Activated CD8-positive, alpha-beta memory T cell treated with anti-CD3 and anti-CD28 coated beads, Interleukin-2, amount 10 ng/mL, durations not matched to agents 7 days and 5 days (primary cell): Measurements from ENCODE around the gene PSD2. TPM values are rescaled to one million over a fixed set of nuclear protein-coding genes. Genes with fewer than 3 reads are reported as not detected.

Source experiments
- ATAC-seq: fragments of 150-1000 bp; cut with Tn5 transposase; one replicate; pipeline ENCODE4 v1.10.0; 2021; ENCODE audit warnings: moderate library complexity
- CTCF ChIA-PET: fragments of 350-600 bp; sonication (Branson Sonifier 250); formaldehyde crosslinking; loops from one replicate; lab custom pipeline; 2021; ENCODE audit warnings: antibody characterized with exemption; lab: Charles Lee
- DNase-seq: peaks from one replicate; pipeline ENCODE4 v3.0.0-alpha.2; 2020
- H3K27ac Mint-ChIP-seq: one replicate; pipeline ENCODE4 v1.8.0; 2021; ENCODE audit warnings: mild to moderate bottlenecking, mixed read lengths
- H3K27me3 Mint-ChIP-seq: one replicate; pipeline ENCODE4 v1.8.0; 2021; ENCODE audit warnings: mixed read lengths
- H3K36me3 Mint-ChIP-seq: one replicate; pipeline ENCODE4 v1.8.0; 2021; ENCODE audit warnings: mild to moderate bottlenecking, mixed read lengths
- H3K4me1 Mint-ChIP-seq: one replicate; pipeline ENCODE4 v1.8.0; 2021; ENCODE audit warnings: mixed read lengths
- H3K4me3 Mint-ChIP-seq: one replicate; pipeline ENCODE4 v1.8.0; 2021; ENCODE audit warnings: mild to moderate bottlenecking, moderate library complexity, mixed read lengths
- H3K9me3 Mint-ChIP-seq: one replicate; pipeline ENCODE4 v1.8.0; 2022; ENCODE audit warnings: low read depth, mixed read lengths
- total RNA-seq, 2 experiments: library from RNA; stranded (reverse); gene quantifications; one replicate each; pipeline ENCODE4 v1.2.3, GENCODE V29; 2021

The PSD2 gene
- total RNA-seq, 2 experiments from 2014 or later = not detected

DNA sequence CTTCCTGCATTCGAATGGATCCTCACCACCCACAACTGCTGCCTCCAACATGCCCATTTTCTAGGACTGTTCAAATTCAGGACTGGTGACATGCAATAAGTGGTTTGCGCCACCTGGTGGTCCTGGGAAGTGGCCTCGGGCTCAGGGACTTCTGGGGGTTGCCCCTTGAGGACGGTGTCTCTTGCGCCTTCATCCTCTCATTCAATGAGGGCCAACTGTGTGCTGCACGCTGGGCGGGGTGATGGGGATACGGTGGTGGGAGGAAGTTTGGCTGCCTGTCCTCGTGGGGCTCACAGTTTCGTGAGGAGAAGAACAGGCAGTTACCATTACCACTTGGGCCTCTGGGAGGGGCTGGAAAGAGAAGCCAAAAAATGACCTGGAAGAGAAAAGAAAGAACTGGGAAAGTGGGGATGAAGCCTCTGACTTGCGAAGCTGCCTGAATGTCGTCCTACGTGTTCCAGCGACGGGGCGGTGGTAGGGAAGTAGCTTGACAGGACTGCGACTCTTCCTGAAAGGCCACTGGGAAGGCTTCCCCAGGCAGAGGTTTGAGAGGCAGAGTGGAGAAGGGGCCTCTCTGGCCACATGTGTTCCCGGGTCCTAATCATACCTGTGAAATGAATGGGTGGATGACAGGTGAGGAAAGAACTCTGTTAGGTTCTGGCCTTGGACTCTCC is 49.0 kb downstream of the PSD2 start:
- H3K4me3 Mint-ChIP-seq = no peak overlapping the region
- no peak overlapping the region for H3K27ac Mint-ChIP-seq
- no peaks in the 10 kb centered on the region for H3K9me3 Mint-ChIP-seq
- DNase-seq (peak; percentile 85), ATAC-seq (peak; percentile 27)
- peaks cover 4% of the 10 kb centered on the region for H3K4me1 Mint-ChIP-seq
- peaks cover 51% of the 10 kb centered on the region for H3K27me3 Mint-ChIP-seq
- CTCF ChIA-PET = interaction anchor here (1.1 to 6.1 kb wide), 5 partner anchors 47 to 124 kb away, joined by 3 to 58 read pairs (median 5); no protein-coding TSS in a partner anchor
- no peaks in the 10 kb centered on the region for H3K36me3 Mint-ChIP-seq

DNA sequence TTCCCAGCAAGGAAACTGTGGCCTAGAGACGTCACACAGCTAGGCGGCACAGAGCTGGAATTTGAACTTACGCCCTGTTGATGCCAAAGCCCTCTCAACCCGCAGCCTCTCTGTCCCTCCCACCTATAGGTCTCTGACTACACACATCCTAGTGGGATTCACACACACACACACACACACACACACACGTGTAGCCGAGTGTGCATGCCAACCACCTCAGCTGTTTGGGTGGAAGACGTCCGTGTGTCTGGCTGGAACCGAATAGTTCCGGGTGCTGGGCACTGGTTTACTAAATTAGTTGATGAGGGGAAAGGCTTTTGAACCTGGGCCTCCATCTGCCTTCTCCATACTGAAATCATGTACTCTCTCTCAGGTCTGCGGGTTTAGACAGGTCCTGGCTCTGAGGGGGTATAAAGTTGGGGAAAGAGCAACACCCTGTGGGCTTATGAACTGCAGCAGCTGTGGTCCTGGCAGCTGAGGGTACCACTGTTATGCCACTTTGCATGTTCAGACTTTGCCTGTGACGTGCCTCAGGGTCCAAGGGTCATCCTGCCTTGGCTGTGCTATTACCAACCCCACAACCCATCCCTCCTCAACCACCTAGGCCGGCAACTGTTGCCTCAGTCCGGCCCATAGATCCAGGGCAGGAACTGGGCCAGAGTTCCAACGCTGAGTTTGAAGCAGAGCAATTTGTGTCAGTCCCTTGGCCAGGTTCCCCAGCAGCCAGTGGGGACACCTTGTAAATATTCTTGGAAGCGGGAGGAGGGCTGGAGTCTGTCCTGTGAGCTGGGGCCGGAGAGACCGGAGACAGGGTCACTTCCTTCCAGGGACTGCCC is 50.5 kb downstream of the PSD2 start:
- Mint-ChIP-seq H3K9me3 (no peaks in the 10 kb centered on the region), H3K27me3 (peaks cover 54% of the 10 kb centered on the region), H3K4me1 (peaks cover 4% of the 10 kb centered on the region), H3K36me3 (no peaks in the 10 kb centered on the region), H3K4me3 (no peak overlapping the region), H3K27ac (no peak overlapping the region)
- no peak for DNase-seq
- CTCF ChIA-PET = interaction anchor here (0.9 to 6.1 kb wide), 4 partner anchors 18 to 123 kb away, joined by 3 to 58 read pairs (median 4); no protein-coding TSS in a partner anchor
- no peak for ATAC-seq

DNA sequence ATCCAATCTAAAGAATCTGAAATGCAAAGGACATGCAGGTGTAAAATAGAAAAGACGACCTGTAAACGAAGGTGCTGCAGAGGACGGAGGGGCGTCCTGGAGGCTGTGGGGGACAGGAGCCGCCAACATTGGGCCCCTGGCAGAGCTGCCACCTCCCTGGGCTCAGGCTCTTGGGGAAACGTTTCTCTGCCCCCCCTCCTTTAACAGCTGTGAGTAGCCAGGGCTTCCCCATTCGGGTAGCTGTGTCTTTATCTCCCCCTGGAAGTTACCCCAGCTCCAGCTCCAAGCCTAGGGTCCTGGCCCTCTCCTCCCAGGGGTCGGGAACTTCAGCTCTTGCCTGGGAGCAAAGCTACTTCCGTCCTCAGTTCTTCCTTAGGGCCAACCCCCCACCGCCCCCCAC is 51.5 kb downstream of the PSD2 start:
- no peaks in the 10 kb centered on the region for H3K36me3 Mint-ChIP-seq
- H3K9me3 Mint-ChIP-seq = no peaks in the 10 kb centered on the region
- ATAC-seq (no peak), DNase-seq (no peak)
- no peak overlapping the region for H3K27ac Mint-ChIP-seq
- peaks cover 43% of the 10 kb centered on the region for H3K27me3 Mint-ChIP-seq
- peak overlapping the region; percentile 34 for H3K4me3 Mint-ChIP-seq
- CTCF ChIA-PET = interaction anchor here (1.0 to 6.1 kb wide), 5 partner anchors 17 to 122 kb away, joined by 3 to 58 read pairs (median 8); no protein-coding TSS in a partner anchor
- peaks cover 4% of the 10 kb centered on the region for H3K4me1 Mint-ChIP-seq

DNA sequence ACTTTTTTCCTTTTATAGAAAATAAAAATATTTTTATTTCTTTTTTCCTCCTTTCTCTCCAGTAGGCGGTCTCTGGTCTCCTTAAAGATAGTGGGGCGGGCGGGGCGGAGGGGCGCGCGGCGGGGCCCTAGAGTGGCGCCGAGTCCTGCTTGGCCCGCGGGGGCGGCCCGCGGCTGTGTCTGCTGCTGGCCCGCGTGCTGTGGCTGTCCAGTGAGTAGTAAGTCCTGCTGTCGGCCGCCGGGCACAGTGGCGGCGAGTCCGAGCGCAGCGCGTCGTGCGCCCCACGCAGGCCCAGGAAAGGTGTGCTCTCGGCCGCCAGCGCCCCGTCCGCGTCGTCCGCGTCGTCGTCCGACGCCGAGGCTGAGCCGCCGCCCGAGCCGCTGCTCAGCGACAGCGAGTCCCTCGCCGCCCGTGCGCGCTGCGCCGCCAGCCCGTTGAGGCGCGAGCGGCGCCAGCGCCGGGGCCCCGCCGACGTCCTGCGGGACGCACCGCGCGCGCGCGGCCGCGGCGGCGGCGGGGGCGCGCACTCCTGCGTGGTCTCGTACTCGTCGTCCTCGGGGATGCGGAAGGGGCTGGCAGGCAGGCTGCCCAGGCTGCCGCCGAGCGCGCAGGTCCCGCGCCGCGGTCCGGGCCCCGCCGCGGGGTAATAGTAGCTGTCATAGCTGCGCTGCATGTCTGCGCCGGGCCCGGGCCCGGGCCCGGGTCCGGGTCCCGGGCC is 52.3 kb downstream of the PSD2 start:
- peak; percentile 81 for DNase-seq
- H3K4me1 Mint-ChIP-seq = peaks cover 4% of the 10 kb centered on the region
- peak overlapping the region; percentile 63 for H3K4me3 Mint-ChIP-seq
- peaks cover 43% of the 10 kb centered on the region for H3K27me3 Mint-ChIP-seq
- H3K27ac Mint-ChIP-seq = no peak overlapping the region
- no peaks in the 10 kb centered on the region for H3K36me3 Mint-ChIP-seq
- CTCF ChIA-PET = interaction anchor here (0.6 to 6.1 kb wide), 9 partner anchors 16 to 146 kb away, joined by 3 to 58 read pairs (median 4); no protein-coding TSS in a partner anchor
- no peaks in the 10 kb centered on the region for H3K9me3 Mint-ChIP-seq
- ATAC-seq = peak; percentile 92

DNA sequence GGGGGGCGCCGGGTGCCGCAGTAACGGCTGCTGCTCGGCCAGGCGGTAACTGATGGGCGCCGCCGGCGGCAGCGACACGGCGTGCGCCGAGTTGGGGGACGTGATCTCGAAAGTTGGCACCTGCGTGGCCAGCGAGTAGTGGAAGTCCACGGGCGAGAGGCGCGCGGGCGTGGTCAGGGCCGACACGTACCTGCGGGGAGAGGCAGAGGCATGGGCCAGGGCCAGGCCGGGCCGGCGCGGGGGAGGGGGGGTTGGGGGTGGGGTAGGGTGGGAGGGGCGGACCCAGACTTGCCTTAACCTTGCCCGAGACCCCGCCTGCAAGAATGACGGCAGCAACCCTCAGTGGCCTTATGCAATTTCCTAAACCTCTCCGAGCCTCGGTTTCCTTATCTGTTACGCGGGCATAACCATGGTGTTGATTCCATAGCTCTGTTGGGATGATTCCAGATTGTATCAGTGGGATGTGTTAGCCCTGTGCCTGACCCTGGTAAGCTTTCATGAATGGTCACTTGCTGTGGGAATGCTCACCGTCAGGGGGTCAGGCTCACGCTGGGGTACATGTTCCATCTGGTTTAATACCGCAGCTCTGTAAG is 53.0 kb downstream of the PSD2 start:
- Mint-ChIP-seq H3K36me3 (no peaks in the 10 kb centered on the region), H3K4me3 (peak overlapping the region; percentile 63), H3K27me3 (peaks cover 40% of the 10 kb centered on the region), H3K9me3 (no peaks in the 10 kb centered on the region), H3K27ac (no peak overlapping the region), H3K4me1 (peaks cover 4% of the 10 kb centered on the region)
- CTCF ChIA-PET = interaction anchor here (0.8 to 3.5 kb wide), 7 partner anchors 61 to 146 kb away, joined by 3 to 16 read pairs (median 8); no protein-coding TSS in a partner anchor
- DNase-seq (peak; percentile 46), ATAC-seq (peak; percentile 28)

DNA sequence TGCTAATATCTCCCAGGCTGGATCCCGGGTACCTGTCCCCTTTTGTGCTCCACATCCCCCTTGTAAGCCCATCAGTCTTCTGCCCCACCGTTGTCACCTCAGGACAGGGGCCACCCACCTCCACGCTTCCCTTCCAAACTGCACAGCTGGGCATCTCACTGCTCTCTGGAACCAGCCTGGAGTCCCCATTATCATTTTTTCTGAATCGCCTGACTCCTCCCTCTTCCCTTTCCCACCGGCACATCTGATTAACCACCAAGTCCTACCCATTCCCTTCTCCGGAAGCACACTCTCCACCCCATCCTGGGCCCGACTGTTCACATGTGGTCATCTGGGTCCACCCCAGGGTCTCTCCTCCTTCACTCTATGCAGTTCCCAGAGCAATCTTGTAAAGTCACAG is 53.9 kb downstream of the PSD2 start:
- H3K27me3 Mint-ChIP-seq = peaks cover 38% of the 10 kb centered on the region

DNA sequence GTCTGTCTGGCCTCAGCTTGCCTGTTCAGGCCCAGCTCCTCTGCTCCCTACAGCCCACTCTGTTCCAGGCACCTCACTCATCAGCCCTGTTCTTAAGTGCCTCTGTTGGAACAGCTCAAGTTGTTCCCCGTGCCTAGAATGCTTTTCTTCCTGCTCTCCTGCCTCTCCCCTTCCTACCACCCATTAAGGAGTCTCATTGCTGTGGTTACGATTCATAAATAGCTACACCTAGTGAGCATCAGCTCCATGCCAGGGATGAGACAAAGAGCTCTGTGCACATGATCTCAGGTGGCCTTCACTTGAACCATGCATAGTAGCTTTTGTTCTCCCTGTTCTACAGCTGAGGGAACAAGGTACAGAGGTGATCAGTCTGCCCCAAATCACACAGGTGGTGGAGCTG is 54.3 kb downstream of the PSD2 start:
- Mint-ChIP-seq H3K27ac (no peak overlapping the region), H3K9me3 (no peaks in the 10 kb centered on the region), H3K27me3 (peaks cover 37% of the 10 kb centered on the region), H3K4me1 (peaks cover 4% of the 10 kb centered on the region), H3K4me3 (peak overlapping the region; percentile 17), H3K36me3 (no peaks in the 10 kb centered on the region)
- ATAC-seq = no peak
- DNase-seq = no peak
- CTCF ChIA-PET = interaction anchor here (0.9 to 3.5 kb wide), 5 partner anchors 11 to 119 kb away, joined by 3 to 16 read pairs (median 10); no protein-coding TSS in a partner anchor

More for the DNA sequence above, 53.9 kb downstream of the PSD2 start:
- H3K4me3 Mint-ChIP-seq = peak overlapping the region; percentile 17
- ATAC-seq (no peak), DNase-seq (no peak)
- H3K27ac Mint-ChIP-seq = no peak overlapping the region
- no peaks in the 10 kb centered on the region for H3K36me3 Mint-ChIP-seq
- CTCF ChIA-PET = interaction anchor here (0.9 to 3.5 kb wide), 5 partner anchors 11 to 120 kb away, joined by 3 to 16 read pairs (median 10); no protein-coding TSS in a partner anchor
- no peaks in the 10 kb centered on the region for H3K9me3 Mint-ChIP-seq
- H3K4me1 Mint-ChIP-seq = peaks cover 4% of the 10 kb centered on the region

DNA sequence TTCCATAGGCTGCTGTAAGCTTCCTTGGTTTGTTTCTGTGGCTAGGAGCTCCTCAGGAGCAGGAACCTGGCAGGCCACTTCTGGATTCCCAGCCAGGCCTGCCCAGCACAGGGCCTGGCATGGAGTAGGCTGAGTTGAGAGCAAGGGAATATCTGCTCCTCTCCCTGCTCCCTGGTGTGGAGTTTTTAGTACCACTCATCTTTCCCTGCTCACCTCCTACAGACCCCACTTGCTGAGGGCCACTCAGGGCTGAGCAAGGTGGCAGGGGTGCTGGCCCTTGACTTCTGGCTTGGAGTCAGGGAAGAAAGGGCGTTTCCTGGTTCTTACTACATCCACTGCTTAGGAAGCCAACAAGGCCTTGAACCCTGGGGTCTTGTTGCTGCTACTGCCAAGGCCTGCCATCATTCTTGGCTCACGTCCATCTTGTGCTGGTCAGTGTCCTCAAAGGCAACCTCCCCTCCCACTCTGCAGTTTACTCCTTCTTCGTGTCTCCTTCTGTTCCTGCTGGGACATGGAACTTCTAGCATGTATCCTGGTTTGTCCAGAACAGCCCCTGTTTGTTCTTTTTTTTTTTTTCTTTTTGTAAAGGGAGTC is 54.9 kb downstream of the PSD2 start:
- CTCF ChIA-PET = interaction anchor here (1.4 to 2.3 kb wide), 3 partner anchors 63 to 119 kb away, joined by 9 to 16 read pairs (median 10); no protein-coding TSS in a partner anchor
- DNase-seq (no peak), ATAC-seq (no peak)
- H3K27ac Mint-ChIP-seq = no peak overlapping the region
- peaks cover 33% of the 10 kb centered on the region for H3K27me3 Mint-ChIP-seq
- no peaks in the 10 kb centered on the region for H3K9me3 Mint-ChIP-seq
- no peaks in the 10 kb centered on the region for H3K36me3 Mint-ChIP-seq
- H3K4me1 Mint-ChIP-seq = peaks cover 4% of the 10 kb centered on the region
- no peak overlapping the region for H3K4me3 Mint-ChIP-seq

DNA sequence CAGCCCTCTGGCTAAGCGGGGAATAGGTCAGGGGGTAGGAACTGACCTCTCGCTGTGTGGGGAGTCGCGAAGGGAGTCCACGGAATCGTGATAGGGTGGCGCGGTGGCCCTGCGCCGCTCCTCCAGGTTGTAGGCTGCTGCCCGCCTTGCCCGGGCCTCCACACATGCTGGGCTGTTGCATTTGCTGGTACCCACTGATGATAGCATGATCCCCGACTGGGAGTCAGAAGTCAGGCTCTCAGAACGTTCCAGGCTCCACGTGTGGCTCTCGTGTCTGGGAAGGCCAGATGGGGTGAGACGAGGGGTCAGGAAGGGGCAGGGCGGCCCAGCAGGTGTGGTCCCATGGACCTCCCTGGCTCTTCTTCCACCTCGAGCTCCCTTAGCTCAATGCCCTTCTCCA is 56.0 kb downstream of the PSD2 start:
- no peak for ATAC-seq
- no peaks in the 10 kb centered on the region for H3K36me3 Mint-ChIP-seq
- H3K4me3 Mint-ChIP-seq = no peak overlapping the region

DNA sequence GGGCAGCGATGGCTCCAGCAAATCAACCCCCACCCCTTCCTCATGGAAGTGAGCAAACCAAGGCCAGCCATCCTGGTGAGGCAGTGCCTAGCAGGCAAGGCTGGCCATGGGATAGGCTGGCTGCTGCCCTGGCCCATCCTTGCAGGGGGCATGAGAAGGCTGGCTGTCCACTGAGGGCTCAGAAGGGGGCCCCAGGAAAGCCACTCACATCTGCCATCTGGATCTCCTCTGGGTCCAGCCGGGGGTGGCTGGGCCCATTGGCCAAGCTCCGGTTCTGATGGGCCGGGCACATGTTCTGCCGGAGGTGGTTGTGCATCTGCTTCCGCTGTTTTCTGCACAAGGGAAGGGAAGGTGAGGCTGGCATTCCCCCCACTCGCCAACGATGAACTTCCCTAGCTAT is 57.1 kb downstream of the PSD2 start:
- Mint-ChIP-seq H3K9me3 (no peaks in the 10 kb centered on the region), H3K36me3 (no peaks in the 10 kb centered on the region), H3K27ac (no peak overlapping the region), H3K27me3 (peaks cover 13% of the 10 kb centered on the region), H3K4me1 (peaks cover 4% of the 10 kb centered on the region), H3K4me3 (no peak overlapping the region)
- ATAC-seq = no peak
- no peak for DNase-seq
- CTCF ChIA-PET = interaction anchor here (1.9 to 2.2 kb wide), 3 partner anchors 65 to 116 kb away, joined by 4 to 9 read pairs (median 7); no protein-coding TSS in a partner anchor

More for the DNA sequence above, 56.0 kb downstream of the PSD2 start:
- CTCF ChIA-PET = interaction anchor here (1.9 to 2.2 kb wide), 3 partner anchors 64 to 117 kb away, joined by 4 to 9 read pairs (median 7); no protein-coding TSS in a partner anchor
- H3K9me3 Mint-ChIP-seq = no peaks in the 10 kb centered on the region
- H3K27ac Mint-ChIP-seq = no peak overlapping the region
- peaks cover 23% of the 10 kb centered on the region for H3K27me3 Mint-ChIP-seq
- H3K4me1 Mint-ChIP-seq = peaks cover 4% of the 10 kb centered on the region
- DNase-seq = no peak

DNA sequence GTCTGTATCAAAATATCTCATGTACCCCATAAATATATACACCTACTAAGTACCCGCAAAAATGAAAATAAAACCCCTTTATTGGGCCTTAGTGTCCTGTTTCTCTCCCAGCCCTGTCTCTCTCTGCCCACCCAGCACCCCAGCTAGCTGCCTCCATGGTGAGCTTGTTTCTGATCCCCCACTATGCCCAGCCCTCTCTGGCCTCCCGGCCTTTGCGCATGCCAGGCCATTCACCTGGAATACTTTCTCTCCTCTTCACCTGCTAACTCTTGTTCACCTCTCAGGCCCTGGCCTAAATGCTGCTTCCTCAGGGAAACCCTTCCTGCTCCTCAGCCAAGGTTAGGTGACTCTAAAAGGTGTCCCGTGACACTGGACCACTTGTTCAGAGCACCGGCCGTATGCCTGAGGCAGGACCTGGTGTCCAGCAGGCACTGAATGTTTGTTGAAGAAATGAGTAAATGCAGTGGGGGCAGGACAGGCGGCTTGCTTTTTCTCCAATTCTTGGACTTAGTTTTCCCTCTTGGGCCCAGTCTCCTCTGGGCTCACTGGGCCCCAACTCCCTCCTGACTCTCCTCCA is 58.5 kb downstream of the PSD2 start:
- ATAC-seq (no peak), DNase-seq (no peak)
- Mint-ChIP-seq H3K9me3 (no peaks in the 10 kb centered on the region), H3K27me3 (peaks cover 9% of the 10 kb centered on the region), H3K4me1 (no peaks in the 10 kb centered on the region), H3K36me3 (no peaks in the 10 kb centered on the region), H3K27ac (no peak overlapping the region), H3K4me3 (no peak overlapping the region)
- CTCF ChIA-PET = no interaction called here

DNA sequence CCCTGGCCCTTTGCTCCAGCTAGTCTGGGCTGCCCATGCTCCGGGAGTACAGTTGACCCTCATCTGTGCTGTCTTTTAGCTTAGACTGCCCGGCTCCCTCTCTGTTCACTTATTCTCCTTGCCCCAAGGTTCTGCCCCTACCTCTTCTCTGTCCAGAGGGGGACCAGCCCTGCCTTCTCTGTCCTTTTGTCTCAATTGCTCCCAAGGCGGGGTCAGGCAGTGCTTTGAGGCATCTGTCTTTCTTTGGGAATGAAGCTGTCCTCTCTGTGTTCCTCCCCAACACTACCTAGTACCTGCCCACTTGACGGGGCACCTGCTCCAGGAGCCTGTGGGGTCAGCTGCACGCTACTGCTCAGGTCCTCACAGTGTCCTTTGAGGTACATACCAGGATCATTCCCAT is 59.3 kb downstream of the PSD2 start:
- Mint-ChIP-seq H3K27me3 (peaks cover under 1% of the 10 kb centered on the region), H3K36me3 (no peaks in the 10 kb centered on the region), H3K27ac (no peak overlapping the region), H3K4me1 (no peaks in the 10 kb centered on the region), H3K4me3 (no peak overlapping the region), H3K9me3 (no peaks in the 10 kb centered on the region)
- ATAC-seq (no peak), DNase-seq (no peak)
- CTCF ChIA-PET = interaction anchor here (0.7 to 3.2 kb wide), 2 partner anchors 68 to 90 kb away, joined by 3 to 11 read pairs; no protein-coding TSS in a partner anchor
